ENCODE measurements around the gene PLEKHG4B.

PLEKHG4B gene

DNA sequence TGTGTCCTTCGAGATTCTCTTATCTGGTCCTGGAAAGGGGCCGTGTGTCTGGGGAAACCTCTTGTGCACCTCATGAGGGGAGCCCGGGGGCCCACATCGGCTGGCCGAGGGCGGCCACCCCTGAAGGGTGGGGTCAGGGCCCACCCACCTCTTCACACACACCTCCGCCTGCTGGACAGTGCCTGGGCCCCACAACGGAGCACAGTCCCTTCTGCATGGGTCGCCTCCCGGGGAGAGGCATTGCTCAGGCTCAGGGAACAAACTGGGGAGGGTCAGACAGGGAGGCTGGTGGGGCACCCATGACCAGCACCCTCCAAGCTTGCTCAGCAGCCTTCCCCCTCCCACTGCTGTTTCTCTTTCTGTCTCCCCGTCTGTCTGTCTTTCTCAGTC, 98.0 kb downstream of the PLEKHG4B start:
- no peak for FAIRE-seq
- DNase-seq (ENCODE audit: insufficient read length): no peak

DNA sequence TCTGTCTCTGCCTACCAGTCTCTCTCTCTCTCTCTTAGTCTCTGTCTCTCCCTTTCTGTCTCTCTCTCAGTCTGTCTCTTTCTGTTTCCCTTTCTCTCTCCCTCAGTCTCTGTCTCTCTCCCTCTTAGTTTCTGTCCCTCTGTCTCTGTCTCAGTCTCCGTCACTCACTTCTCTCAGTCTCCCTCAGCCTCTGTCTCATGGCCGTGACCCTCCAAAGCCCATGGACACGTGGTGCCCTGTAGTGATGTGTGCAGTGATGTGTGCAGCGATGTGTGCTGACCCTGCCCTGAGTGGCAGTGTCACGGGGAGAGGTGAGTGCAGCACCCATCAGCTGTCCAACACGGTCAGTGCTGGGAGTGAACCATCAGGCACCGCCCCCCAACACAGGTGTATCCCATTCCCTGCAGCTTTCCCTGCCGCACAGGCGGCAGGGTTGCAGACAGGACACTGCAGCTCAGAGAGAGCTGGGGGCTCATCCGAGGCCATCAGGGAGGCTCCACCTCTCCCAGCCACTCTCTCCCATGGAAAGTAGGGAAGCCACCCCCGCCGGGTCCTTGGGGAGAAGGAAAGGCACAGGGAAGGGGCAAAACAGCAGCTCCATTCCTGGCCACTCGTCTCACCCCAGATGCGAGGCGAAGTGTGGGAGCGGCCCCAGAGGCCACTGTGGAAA, 98.5 kb downstream of the PLEKHG4B start:
- TF ChIP-seq POLR2AphosphoS5 (IDR thresholded peaks at IDR 0.05; ENCODE audit: low read depth, low read length): no peak
- no peak for TF ChIP-seq TAF1 (IDR thresholded peaks at IDR 0.05; ENCODE audit: borderline replicate concordance, low read depth, low read length)
- no peak for TF ChIP-seq POLR2A (IDR thresholded peaks at IDR 0.05; ENCODE audit: low read depth, low read length)
- FAIRE-seq: no peak
- DNase-seq (ENCODE audit: insufficient read length): no peak

More for the DNA sequence above, 98.0 kb downstream of the PLEKHG4B start:
- no peak for TF ChIP-seq POLR2A (IDR thresholded peaks at IDR 0.05; ENCODE audit: low read depth, low read length)
- no peak for TF ChIP-seq TAF1 (IDR thresholded peaks at IDR 0.05; ENCODE audit: borderline replicate concordance, low read depth, low read length)
- no peak for TF ChIP-seq POLR2AphosphoS5 (IDR thresholded peaks at IDR 0.05; ENCODE audit: low read depth, low read length)

DNA sequence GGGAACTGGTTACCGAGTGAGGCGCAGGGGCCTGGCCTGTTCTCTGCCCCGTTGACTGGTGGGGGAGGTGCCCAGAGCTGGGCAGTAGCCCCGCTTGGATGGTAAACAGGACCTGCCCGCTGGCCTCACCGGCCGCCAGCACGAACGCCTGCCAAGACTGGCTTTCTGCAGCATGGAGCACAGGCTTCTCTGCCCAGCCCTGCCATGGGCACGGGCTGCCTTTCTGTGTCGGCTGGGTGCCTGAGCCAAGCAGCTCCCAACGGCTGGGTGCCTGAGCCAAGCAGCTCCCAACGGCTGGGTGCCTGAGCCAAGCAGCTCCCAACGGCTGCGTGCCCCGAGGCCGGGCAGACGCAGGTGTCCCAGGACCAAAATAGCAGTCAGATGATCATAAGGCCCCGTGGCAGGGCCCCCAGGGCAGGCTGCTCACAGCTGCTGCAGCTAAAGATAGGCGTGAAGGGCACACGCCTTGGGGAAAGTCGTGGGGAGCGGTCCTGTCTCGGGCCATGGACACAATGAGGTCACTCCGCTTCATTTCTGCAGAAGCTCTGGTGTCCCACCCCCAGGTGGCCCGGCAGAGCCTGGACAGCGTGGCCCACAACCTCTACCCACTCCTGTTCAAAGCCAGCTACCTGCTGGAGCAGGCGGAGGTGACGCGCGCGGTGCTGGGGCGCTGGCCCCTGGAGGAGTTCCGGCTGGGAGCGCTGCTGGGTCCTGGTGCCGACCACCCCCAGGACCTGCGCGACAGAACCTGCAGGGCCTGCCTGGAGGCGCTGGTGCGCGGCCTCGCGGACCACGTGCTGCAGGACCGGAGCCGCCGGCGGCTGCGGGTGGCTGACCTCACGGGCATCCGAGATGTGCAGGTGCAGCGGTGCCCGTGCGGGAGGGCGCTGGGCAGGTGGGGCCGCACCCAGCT, 99.3 kb downstream of the PLEKHG4B start, which contains the start of gene LRRC14B:
LRRC14B (plus strand) TSS at position 460 of the 913 bp plus-strand sequence; CDS start at position 504, 44 bp downstream.
- DNase-seq (ENCODE audit: insufficient read length): no peak
- TF ChIP-seq TAF1 (IDR thresholded peaks at IDR 0.05; ENCODE audit: borderline replicate concordance, low read depth, low read length): no peak
- no peak for TF ChIP-seq POLR2A (IDR thresholded peaks at IDR 0.05; ENCODE audit: low read depth, low read length)
- TF ChIP-seq POLR2AphosphoS5 (IDR thresholded peaks at IDR 0.05; ENCODE audit: low read depth, low read length): no peak
- FAIRE-seq: no peak

DNA sequence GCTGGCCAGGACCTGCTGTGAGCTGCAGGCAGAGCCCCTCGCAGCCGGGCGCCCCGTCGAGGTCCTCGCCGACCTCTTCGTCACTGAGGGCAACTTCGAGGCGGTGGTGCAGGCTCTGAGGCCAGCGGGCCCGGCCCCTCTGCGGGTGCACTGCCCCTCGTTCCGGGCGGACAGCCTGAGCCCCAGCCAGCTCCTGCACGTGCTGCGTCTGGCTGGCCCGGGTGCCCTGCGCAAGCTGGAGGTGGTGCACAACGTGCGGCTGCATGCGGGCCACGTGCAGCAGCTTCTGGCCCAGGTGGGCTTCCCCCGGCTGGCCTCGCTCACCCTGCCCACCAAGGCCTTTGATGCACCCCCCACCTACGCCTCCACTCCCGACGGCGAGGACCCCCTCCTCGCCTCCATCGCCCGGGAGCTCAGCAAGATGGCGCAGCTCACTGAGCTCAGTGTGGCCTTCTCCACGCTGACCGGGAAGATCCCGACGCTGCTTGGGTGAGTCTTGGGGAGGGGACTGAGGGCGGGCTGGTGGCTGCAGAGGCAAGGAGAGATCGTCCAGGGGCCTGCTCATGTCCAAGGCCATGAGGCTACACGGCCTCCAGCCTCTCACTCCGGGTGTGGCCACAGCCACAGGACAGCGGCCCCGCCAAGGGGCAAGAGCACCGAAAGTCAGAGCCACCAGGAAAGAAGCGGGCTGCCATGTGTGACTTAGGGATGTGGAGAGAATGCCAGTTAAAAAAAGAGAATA, 100.2 kb downstream of the PLEKHG4B start:
- TF ChIP-seq TAF1 (IDR thresholded peaks at IDR 0.05; ENCODE audit: borderline replicate concordance, low read depth, low read length): no peak
- TF ChIP-seq POLR2AphosphoS5 (IDR thresholded peaks at IDR 0.05; ENCODE audit: low read depth, low read length): no peak
- TF ChIP-seq POLR2A (IDR thresholded peaks at IDR 0.05; ENCODE audit: low read depth, low read length): no peak

DNA sequence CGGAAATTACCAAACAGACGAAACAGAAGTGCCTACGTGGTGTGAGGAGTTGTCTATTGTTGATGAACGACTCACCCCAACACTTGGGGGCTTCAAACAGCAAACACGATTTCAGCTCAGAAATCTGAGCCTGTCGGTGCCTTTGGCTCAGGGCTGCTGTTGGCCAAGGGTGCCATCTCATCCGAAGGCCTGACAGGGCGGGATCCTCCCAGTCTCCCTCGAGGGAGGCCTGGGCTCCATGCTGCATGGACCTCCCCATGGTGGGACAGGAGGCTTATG, 100.7 kb downstream of the PLEKHG4B start:
- DNase-seq (ENCODE audit: insufficient read length) (no peak), FAIRE-seq (no peak)
- TF ChIP-seq POLR2AphosphoS5 (IDR thresholded peaks at IDR 0.05; ENCODE audit: low read depth, low read length) (no peak), TAF1 (IDR thresholded peaks at IDR 0.05; ENCODE audit: borderline replicate concordance, low read depth, low read length) (no peak), POLR2A (IDR thresholded peaks at IDR 0.05; ENCODE audit: low read depth, low read length) (no peak)

More for the DNA sequence above, 100.2 kb downstream of the PLEKHG4B start:
- DNase-seq (ENCODE audit: insufficient read length) (no peak), FAIRE-seq (no peak)

DNA sequence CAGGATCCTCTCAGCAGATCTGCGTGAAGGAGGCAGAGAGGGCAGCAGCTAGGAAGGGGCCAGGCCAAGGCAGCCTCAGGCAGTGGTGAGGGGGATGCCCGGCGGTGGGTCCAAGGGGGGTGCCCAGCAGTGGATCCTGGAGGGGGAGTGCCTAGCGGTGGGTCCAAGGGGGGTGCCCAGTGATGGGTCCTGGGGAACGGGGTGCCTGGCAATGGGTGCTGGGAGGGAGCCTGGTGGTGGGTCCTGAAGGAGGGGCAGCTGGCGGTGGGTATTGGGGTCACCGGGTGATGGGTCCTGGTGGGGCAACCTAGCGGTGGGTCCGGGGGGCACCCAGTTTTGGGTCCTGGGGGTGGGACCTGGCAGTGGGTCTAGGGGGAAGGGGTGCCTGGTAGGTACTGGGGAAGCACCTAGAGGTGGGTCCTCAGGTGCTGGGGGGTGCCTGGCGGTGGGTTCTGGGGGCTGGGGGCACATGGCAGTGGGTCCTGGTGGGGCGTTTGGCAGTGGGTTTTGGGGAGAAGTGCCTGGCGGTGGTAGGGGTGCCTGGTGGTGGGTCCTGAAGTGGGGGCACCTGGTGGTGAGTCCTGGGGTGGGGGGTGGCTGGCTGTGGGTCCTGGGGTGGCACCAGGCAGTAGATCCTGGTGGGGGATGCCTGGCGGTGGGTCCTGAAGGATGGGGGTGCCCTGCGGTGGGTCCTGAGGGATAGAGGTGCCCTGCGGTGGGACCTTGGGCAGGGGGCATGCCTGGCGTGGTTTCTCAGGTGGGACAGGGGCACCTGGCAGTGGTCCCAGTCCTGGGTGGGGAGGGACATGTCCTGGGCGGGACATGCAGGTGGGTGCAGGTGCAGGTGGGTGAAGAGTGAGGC, 101.2 kb downstream of the PLEKHG4B start:
- no peak for TF ChIP-seq TAF1 (IDR thresholded peaks at IDR 0.05; ENCODE audit: borderline replicate concordance, low read depth, low read length)
- TF ChIP-seq POLR2A (IDR thresholded peaks at IDR 0.05; ENCODE audit: low read depth, low read length): no peak
- TF ChIP-seq POLR2AphosphoS5 (IDR thresholded peaks at IDR 0.05; ENCODE audit: low read depth, low read length): no peak
- DNase-seq (ENCODE audit: insufficient read length) (no peak), FAIRE-seq (no peak)

DNA sequence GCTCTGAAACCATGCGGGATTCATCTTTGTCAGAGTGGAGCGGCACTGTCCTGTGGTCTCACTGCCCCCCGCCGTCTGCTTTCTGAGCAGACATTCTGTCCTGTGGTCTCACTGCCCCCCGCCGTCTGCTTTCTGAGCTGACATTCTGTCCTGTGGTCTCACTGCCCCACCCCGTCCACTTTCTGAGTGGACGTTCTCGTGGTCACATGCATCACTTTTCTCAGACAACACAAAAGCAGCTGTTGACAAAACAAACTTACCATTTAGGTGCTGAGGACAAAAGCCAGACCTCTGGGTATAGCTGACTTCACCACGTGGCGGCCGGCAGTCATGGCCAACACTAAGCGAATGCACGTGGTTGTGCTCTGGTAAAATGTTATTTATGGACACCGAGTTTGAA, 102.1 kb downstream of the PLEKHG4B start:
- TF ChIP-seq TAF1 (IDR thresholded peaks at IDR 0.05; ENCODE audit: borderline replicate concordance, low read depth, low read length) (no peak), POLR2AphosphoS5 (IDR thresholded peaks at IDR 0.05; ENCODE audit: low read depth, low read length) (no peak), POLR2A (IDR thresholded peaks at IDR 0.05; ENCODE audit: low read depth, low read length) (no peak)
- no peak for FAIRE-seq
- no peak for DNase-seq (ENCODE audit: insufficient read length)

DNA sequence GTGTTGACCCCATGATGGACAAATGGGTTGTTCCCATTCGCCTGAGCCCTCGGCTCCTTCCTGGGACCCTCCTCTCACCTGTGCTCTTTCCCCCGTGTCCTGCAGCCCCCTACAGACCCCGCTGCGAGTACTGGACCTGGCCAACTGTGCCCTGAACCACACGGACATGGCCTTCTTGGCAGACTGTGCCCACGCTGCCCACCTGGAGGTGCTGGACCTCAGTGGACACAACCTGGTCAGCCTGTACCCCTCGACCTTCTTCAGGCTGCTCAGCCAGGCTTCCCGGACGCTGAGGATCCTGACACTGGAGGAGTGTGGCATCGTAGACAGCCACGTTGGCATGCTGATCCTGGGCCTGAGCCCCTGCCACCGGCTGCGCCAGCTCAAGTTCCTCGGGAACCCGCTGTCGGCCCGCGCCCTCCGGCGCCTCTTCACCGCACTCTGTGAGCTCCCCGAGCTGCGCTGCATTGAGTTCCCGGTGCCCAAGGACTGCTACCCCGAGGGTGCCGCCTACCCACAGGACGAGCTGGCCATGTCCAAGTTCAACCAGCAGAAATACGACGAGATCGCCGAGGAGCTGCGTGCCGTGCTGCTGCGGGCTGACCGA, 102.7 kb downstream of the PLEKHG4B start:
- FAIRE-seq (no peak), DNase-seq (ENCODE audit: insufficient read length) (no peak)

DNA sequence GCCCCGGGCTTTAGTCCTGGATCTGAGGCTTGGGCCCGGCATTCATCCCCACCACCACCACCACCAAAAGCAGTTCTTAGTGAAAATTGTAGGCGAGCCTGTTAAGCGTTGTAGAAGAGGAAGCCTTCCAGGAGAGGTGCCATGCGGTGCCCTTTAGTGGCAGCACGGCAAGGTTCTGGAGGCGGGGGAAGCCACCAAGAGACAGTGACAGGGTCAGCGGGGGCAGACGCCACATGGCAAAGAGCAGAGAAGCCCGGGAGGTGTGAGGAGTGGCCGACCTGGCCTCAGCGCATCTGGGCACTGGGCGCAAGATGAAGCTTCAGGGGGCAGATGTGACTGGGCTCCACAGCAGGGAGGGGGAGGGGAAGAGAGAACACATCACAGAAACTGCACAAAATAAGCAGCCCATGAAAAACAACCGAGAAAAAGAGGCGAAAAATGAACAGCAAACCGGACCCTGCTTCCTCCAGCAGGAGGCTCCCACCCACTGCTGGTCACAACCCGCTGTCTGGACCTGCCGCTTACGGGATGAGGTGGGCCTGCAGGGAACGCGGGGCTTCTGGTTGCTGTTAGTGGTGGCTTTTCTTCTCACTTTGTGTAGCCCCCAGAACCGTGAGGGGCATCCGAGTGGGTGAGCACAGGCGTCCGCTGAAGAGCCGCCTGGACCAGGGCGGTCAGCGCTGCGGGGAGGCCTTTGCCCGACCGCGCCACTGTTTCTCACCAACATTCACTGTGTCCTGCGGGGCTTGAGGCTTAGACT, 103.6 kb downstream of the PLEKHG4B start:
- FAIRE-seq (no peak), DNase-seq (ENCODE audit: insufficient read length) (no peak)
- no peak for TF ChIP-seq POLR2AphosphoS5 (IDR thresholded peaks at IDR 0.05; ENCODE audit: low read depth, low read length)
- no peak for TF ChIP-seq TAF1 (IDR thresholded peaks at IDR 0.05; ENCODE audit: borderline replicate concordance, low read depth, low read length)
- TF ChIP-seq POLR2A (IDR thresholded peaks at IDR 0.05; ENCODE audit: low read depth, low read length): no peak

More for the DNA sequence above, 102.7 kb downstream of the PLEKHG4B start:
- TF ChIP-seq POLR2A (IDR thresholded peaks at IDR 0.05; ENCODE audit: low read depth, low read length): no peak
- TF ChIP-seq POLR2AphosphoS5 (IDR thresholded peaks at IDR 0.05; ENCODE audit: low read depth, low read length): no peak
- TF ChIP-seq TAF1 (IDR thresholded peaks at IDR 0.05; ENCODE audit: borderline replicate concordance, low read depth, low read length): no peak
